PFSK-1 (cell line): Measurements from ENCODE around the gene FOXRED2.

ENCODE experiments used
- FOXP2 ChIP-seq: optimal IDR thresholded peaks from 2 replicates; pipeline ENCODE3; 2011; ENCODE audit warnings: borderline replicate concordance, control low read depth, inconsistent platforms; ENCODE audit not compliant: insufficient read depth; ENCODE audit errors: extremely low read length, extremely low read depth
- POLR2AphosphoS5 ChIP-seq: IDR thresholded peaks from 2 replicates; pipeline ENCODE4 v1.6.1; 2012; ENCODE audit warnings: low read depth, mild to moderate bottlenecking, control low read depth, low read length, moderate library complexity
- SIN3A ChIP-seq: IDR thresholded peaks from 2 replicates; pipeline ENCODE4 v1.6.1; 2012; ENCODE audit warnings: mild to moderate bottlenecking, low read length, moderate library complexity, borderline replicate concordance; ENCODE audit not compliant: insufficient read depth
- TAF1 ChIP-seq: IDR thresholded peaks from 2 replicates; pipeline ENCODE4 v1.6.1; 2012; ENCODE audit warnings: low read length, control low read depth, borderline replicate concordance; ENCODE audit not compliant: insufficient read depth
- TF ChIP-seq, protein P1 (sequence below), 2 experiments: IDR thresholded peaks; 2 replicates each; pipeline versions ENCODE4 v1.6.1 to v1.8.0; 2011 to 2012; ENCODE audit warnings: low read depth in 2 of 2, low read length in 2 of 2, control low read depth in 1 of 2, inconsistent platforms in 1 of 2, mild to moderate bottlenecking in 1 of 2, moderate library complexity in 1 of 2; ENCODE audit not compliant: insufficient read depth in 1 of 2

DNA sequence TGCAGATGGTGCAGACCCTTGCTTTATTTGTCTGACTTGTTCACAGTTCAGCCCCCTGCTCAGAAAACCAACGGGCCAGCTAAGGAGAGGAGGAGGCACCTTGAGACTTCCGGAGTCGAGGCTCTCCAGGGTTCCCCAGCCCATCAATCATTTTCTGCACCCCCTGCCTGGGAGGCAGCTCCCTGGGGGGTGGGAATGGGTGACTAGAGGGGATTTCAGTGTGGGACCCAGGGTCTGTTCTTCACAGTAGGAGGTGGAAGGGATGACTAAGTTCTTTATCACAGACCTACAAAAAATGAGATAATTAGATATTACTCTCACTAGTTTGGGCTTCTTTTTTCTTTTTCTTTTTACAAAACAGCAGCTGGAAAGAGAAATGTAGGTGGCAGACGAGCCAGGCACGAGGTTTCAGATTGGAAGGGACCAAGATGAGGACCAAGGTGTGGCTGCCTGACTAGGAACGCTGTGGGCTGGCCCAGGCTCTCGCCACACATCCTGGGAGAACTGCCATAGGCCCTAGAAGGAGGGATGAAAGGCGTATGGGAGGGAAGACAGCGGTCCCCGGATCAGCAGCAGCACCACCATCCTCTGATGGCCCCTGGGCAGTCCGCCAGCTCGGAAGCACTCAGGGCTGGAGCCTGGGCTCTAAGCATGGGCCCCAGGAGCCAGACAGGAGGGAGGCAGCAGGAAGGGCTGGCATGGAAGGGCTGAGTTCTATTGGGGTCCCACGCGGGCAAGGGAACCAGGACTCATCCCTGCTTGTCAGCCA lies 39.6 kb downstream of the FOXRED2 start:
- TF ChIP-seq TAF1: no peak
- TF ChIP-seq POLR2AphosphoS5: no peak
- TF ChIP-seq FOXP2: no peak
- TF ChIP-seq, protein P1, sequence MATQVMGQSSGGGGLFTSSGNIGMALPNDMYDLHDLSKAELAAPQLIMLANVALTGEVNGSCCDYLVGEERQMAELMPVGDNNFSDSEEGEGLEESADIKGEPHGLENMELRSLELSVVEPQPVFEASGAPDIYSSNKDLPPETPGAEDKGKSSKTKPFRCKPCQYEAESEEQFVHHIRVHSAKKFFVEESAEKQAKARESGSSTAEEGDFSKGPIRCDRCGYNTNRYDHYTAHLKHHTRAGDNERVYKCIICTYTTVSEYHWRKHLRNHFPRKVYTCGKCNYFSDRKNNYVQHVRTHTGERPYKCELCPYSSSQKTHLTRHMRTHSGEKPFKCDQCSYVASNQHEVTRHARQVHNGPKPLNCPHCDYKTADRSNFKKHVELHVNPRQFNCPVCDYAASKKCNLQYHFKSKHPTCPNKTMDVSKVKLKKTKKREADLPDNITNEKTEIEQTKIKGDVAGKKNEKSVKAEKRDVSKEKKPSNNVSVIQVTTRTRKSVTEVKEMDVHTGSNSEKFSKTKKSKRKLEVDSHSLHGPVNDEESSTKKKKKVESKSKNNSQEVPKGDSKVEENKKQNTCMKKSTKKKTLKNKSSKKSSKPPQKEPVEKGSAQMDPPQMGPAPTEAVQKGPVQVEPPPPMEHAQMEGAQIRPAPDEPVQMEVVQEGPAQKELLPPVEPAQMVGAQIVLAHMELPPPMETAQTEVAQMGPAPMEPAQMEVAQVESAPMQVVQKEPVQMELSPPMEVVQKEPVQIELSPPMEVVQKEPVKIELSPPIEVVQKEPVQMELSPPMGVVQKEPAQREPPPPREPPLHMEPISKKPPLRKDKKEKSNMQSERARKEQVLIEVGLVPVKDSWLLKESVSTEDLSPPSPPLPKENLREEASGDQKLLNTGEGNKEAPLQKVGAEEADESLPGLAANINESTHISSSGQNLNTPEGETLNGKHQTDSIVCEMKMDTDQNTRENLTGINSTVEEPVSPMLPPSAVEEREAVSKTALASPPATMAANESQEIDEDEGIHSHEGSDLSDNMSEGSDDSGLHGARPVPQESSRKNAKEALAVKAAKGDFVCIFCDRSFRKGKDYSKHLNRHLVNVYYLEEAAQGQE (IDR thresholded peaks at IDR 0.05; ENCODE audit: insufficient read depth in 1 of 2, low read depth in 2 of 2, low read length in 2 of 2): no peak
- TF ChIP-seq SIN3A: no peak
